Measurements from ENCODE around the gene ACOX1.

Gene ACOX1

DNA sequence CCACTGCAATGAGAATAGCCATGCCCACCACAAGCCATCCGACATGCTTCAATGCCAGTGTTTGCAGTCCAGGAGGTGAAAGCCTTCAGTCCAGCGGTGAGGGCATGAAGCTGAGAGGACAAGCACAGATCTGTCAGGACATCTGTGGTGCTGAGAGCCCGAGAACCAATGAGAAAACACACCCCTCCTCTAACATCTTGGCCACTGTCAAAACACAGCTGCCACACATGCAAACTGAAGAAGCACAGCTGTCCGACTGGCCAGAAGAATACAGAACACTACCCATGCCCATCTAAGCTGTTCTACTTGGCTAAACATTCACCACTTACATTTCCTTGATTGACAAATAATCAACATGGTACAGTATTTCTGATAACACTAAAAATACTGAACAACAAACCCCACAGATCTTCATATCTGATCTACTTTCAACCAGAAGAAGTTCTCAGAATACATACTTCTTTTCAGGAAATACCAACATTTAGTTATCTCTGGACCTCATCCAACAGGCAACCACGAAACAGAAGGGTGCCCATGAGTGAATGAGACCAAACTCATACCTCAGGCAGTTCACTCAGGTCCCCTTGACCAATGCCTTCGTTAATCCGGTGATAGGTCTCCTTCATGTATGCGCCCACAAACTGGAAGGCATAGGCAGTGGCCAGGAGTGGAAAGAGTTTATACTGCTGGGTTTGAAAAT lies 28.0 kb downstream of the ACOX1 start:
- no peak for TF ChIP-seq EZH2phosphoT487 (IDR thresholded peaks at IDR 0.05; ENCODE audit: low read length)
- no peak for TF ChIP-seq EZH2 (optimal IDR thresholded peaks at IDR 0.05; ENCODE audit: low read depth, low read length)
- TF ChIP-seq, protein P1, sequence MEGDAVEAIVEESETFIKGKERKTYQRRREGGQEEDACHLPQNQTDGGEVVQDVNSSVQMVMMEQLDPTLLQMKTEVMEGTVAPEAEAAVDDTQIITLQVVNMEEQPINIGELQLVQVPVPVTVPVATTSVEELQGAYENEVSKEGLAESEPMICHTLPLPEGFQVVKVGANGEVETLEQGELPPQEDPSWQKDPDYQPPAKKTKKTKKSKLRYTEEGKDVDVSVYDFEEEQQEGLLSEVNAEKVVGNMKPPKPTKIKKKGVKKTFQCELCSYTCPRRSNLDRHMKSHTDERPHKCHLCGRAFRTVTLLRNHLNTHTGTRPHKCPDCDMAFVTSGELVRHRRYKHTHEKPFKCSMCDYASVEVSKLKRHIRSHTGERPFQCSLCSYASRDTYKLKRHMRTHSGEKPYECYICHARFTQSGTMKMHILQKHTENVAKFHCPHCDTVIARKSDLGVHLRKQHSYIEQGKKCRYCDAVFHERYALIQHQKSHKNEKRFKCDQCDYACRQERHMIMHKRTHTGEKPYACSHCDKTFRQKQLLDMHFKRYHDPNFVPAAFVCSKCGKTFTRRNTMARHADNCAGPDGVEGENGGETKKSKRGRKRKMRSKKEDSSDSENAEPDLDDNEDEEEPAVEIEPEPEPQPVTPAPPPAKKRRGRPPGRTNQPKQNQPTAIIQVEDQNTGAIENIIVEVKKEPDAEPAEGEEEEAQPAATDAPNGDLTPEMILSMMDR (IDR thresholded peaks at IDR 0.05; ENCODE audit: low read length), result no peak
- Histone ChIP-seq H4K20me1 (ENCODE audit: insufficient read depth, low read length) (no peaks in the 10 kb centered on the region), H3K4me2 (ENCODE audit: low read depth, low read length) (no peak overlapping the region), H3K4me3 (ENCODE audit: low read length) (no peak overlapping the region), H3K9me2 (replicated peaks; ENCODE audit: insufficient read depth, low read length) (no peaks in the 10 kb centered on the region), H3K4me1 (ENCODE audit: low read length) (no peaks in the 10 kb centered on the region), H3K36me3 (replicated peaks; ENCODE audit: insufficient read depth, low read length) (no peaks in the 10 kb centered on the region), H3K27me3 (replicated peaks; ENCODE audit: insufficient read depth, low read length) (no peaks in the 10 kb centered on the region), H3K9me3 (replicated peaks; ENCODE audit: insufficient read depth, low read length) (no peaks in the 10 kb centered on the region), H3K27ac (ENCODE audit: low read length) (no peak overlapping the region), H3F3A (ENCODE audit: insufficient read depth, low read length) (no peaks in the 10 kb centered on the region), H2AFZ (ENCODE audit: low read length) (no peak overlapping the region), H3K9ac (ENCODE audit: low read length) (no peak overlapping the region), H3K79me2 (ENCODE audit: low read length) (no peaks in the 10 kb centered on the region)
- DNase-seq, result no peak

DNA sequence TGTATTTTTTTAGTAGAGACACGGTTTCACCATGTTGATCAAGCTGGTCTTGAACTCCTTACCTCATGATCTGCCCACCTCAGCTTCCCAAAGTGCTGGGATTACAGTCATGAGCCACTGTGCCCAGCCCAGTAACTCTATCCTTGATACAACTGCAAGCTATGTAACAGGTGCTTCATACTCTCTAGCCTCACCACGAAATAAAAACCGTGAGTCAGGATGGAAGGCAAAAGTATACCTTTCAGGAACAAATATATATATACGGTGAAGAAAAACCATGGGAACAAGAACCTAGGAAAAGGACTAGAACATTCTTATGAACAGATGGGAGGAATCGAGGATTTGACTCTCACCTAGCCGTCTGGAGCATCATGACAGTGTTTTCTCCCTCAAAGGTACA lies 28.5 kb downstream of the ACOX1 start:
- Histone ChIP-seq H3F3A (ENCODE audit: insufficient read depth, low read length) (no peaks in the 10 kb centered on the region), H3K79me2 (ENCODE audit: low read length) (no peaks in the 10 kb centered on the region), H4K20me1 (ENCODE audit: insufficient read depth, low read length) (no peaks in the 10 kb centered on the region), H3K4me1 (ENCODE audit: low read length) (no peaks in the 10 kb centered on the region), H3K4me2 (ENCODE audit: low read depth, low read length) (no peak overlapping the region), H3K27me3 (replicated peaks; ENCODE audit: insufficient read depth, low read length) (no peaks in the 10 kb centered on the region), H2AFZ (ENCODE audit: low read length) (no peak overlapping the region), H3K9me2 (replicated peaks; ENCODE audit: insufficient read depth, low read length) (no peaks in the 10 kb centered on the region), H3K27ac (ENCODE audit: low read length) (no peak overlapping the region), H3K9ac (ENCODE audit: low read length) (no peak overlapping the region), H3K4me3 (ENCODE audit: low read length) (no peak overlapping the region), H3K9me3 (replicated peaks; ENCODE audit: insufficient read depth, low read length) (no peaks in the 10 kb centered on the region), H3K36me3 (replicated peaks; ENCODE audit: insufficient read depth, low read length) (no peaks in the 10 kb centered on the region)
- no peak for TF ChIP-seq EZH2 (optimal IDR thresholded peaks at IDR 0.05; ENCODE audit: low read depth, low read length)
- TF ChIP-seq EZH2phosphoT487 (IDR thresholded peaks at IDR 0.05; ENCODE audit: low read length), result no peak
- TF ChIP-seq, protein P1 (IDR thresholded peaks at IDR 0.05; ENCODE audit: low read length), result no peak
- DNase-seq, result no peak

DNA sequence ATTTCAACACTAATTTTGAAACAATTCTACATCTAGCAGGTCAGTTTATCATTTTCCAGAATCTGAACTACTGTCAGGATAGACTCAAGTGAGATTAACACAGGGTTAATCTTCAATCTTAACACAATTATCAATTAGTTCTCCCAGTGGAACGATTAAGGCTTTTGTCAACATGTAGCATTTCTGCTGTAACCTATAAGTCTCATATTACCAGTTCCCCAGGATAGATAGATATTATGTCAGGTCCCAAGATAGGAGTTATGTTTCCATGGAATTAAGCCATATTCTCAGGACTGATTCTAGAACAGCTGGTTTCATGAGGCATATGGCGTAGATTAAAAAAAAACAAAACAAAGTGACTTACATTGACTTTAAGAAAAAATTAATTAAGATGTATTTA lies 33.8 kb downstream of the ACOX1 start:
- no peak overlapping the region for H3K4me3 ChIP-seq (ENCODE audit: low read length)

More for the DNA sequence above, 33.8 kb downstream of the ACOX1 start:
- no peaks in the 10 kb centered on the region for H3K27me3 ChIP-seq (replicated peaks; ENCODE audit: insufficient read depth, low read length)
- TF ChIP-seq EZH2 (optimal IDR thresholded peaks at IDR 0.05; ENCODE audit: low read depth, low read length) (no peak), EZH2phosphoT487 (IDR thresholded peaks at IDR 0.05; ENCODE audit: low read length) (no peak)
- TF ChIP-seq, protein P1 (IDR thresholded peaks at IDR 0.05; ENCODE audit: low read length), result no peak
- no peak overlapping the region for H2AFZ ChIP-seq (ENCODE audit: low read length)
- no peaks in the 10 kb centered on the region for H3K79me2 ChIP-seq (ENCODE audit: low read length)
- no peak overlapping the region for H3K4me2 ChIP-seq (ENCODE audit: low read depth, low read length)
- H3K9ac ChIP-seq (ENCODE audit: low read length), result no peak overlapping the region
- no peaks in the 10 kb centered on the region for H3K9me2 ChIP-seq (replicated peaks; ENCODE audit: insufficient read depth, low read length)
- DNase-seq, result no peak
- no peaks in the 10 kb centered on the region for H4K20me1 ChIP-seq (ENCODE audit: insufficient read depth, low read length)
- H3K4me1 ChIP-seq (ENCODE audit: low read length), result peaks cover 6% of the 10 kb centered on the region
- no peaks in the 10 kb centered on the region for H3F3A ChIP-seq (ENCODE audit: insufficient read depth, low read length)
- H3K27ac ChIP-seq (ENCODE audit: low read length), result no peak overlapping the region
- H3K36me3 ChIP-seq (replicated peaks; ENCODE audit: insufficient read depth, low read length), result no peaks in the 10 kb centered on the region
- no peaks in the 10 kb centered on the region for H3K9me3 ChIP-seq (replicated peaks; ENCODE audit: insufficient read depth, low read length)

Measured in MM.1S (cell line).